ENCODE results near the gene FLT3LG.
A peak's percentile ranks its signal among the peaks of the same experiment; 100 is the strongest.
"Not testable (repeated sequence)": the region's sequence is repeated elsewhere in the genome, so short reads cannot be mapped to it uniquely, and the experiment has no call there.

FLT3LG gene

DNA sequence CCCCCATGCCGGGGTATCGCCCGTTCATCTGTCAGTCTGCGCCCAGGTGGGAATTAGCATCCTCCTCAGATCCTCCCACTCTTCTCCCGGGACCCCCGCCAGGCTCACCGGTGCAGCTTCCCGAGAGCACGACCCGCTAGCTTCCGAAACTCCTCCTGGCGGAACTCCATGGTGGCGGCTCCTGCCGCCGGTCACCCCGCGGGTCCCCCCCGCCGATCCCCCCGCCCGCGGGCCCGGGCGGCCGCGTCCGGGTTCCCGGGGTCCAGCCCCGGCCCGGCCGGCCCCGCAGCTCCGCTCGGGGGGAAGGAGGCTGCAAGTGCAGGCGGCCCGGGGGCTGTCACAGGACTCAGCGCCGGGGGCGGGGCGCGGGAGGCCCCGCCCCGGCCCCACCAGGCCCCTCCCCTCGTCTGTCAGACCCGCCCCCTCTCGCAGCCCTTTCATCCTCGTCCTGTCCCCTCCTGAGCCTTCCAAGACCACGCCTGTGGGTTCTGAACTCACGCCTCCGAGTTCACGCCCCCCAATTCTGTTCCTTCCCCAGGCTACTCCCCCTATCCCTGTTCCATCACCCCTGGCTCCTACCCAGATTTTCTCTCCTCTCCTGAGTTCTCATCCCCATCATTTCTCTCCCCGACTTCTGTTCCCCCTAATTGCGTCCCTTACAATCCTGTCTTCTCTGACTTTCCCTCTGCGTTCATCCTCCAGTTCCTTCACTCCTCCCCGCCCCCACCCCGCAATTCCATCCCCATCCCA is 32.6 kb upstream of the FLT3LG start, which contains the start of gene SLC17A7:
TSS of gene SLC17A7 (minus strand) at position 318 of the 750 bp plus-strand sequence. CDS start at position 170, 148 bp downstream.
- H3K9ac ChIP-seq (ENCODE audit: low read depth, low read length) = no peak within 1 kb of the TSS
- H3K27me3 ChIP-seq (ENCODE audit: control insufficient read depth, insufficient read depth, low read length) = peaks cover 57% of the 10 kb centered on the region
- H3K36me3 ChIP-seq (ENCODE audit: control insufficient read depth, insufficient read depth, low read length) = peaks cover 3% of the 10 kb centered on the region; the same call in 1 of the 2 replicates
- no peaks in the 10 kb centered on the region for H3K9me3 ChIP-seq (ENCODE audit: control insufficient read depth, insufficient read depth, low read length)
- peak within 1 kb of the TSS; percentile 55 for H3K4me3 ChIP-seq (ENCODE audit: low read depth, low read length)
- no peak within 1 kb of the TSS for H3K27ac ChIP-seq (ENCODE audit: low read depth, low read length)
- H3K4me1 ChIP-seq (ENCODE audit: control insufficient read depth, insufficient read depth, low read length) = peaks cover 6% of the 10 kb centered on the region

DNA sequence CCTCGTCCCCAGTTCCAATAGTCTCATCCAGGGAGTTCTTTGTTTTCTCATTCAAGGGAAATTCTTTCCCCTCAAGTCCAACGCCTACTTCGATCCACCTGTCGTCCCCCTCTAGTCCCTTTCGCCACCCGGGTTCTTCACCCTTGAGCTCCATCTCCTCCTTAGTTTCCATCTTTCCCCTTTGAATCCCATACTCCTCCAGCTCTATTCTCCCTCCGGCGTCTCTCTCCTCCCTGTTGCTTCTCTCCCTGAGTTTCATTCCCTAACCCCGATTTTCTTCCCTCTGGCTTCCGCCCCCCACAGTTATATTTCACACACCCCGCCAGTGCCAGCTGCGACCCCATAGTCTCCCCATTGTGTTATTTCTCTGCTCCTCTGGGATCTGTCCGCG is 32.1 kb upstream of the FLT3LG start:
- Histone ChIP-seq H3K9me3 (ENCODE audit: control insufficient read depth, insufficient read depth, low read length) (no peaks in the 10 kb centered on the region), H3K4me3 (ENCODE audit: low read depth, low read length) (peak overlapping the region; percentile 55; the same call in 1 of the 2 replicates), H3K27ac (ENCODE audit: low read depth, low read length) (no peak overlapping the region), H3K4me1 (ENCODE audit: control insufficient read depth, insufficient read depth, low read length) (peaks cover 6% of the 10 kb centered on the region), H3K27me3 (ENCODE audit: control insufficient read depth, insufficient read depth, low read length) (peaks cover 51% of the 10 kb centered on the region), H3K9ac (ENCODE audit: low read depth, low read length) (no peak overlapping the region), H3K36me3 (ENCODE audit: control insufficient read depth, insufficient read depth, low read length) (peaks cover 8% of the 10 kb centered on the region)

DNA sequence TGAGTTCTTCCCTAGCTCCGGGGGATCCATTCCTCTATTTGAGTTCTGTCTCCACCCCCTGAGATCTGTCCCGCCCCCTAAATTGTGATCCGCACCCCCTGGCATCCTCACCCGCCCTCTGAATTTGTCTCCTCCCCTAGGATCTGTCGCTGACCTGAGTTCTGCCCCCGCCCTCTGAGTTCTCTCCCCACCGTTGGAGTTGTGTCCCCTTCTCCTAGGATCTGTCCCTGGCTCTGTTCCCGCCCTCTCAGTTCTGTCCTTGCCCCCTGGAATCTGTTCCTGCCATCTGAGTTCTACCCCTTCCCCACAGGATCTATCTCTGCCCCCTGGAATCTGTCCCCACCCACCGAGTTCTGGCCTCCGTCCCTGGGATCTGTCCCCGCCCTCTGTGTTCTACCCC is 31.7 kb upstream of the FLT3LG start:
- H3K9ac ChIP-seq (ENCODE audit: low read depth, low read length) = no peak overlapping the region
- H3K4me1 ChIP-seq (ENCODE audit: control insufficient read depth, insufficient read depth, low read length) = peaks cover 6% of the 10 kb centered on the region
- no peaks in the 10 kb centered on the region for H3K9me3 ChIP-seq (ENCODE audit: control insufficient read depth, insufficient read depth, low read length)
- peaks cover 47% of the 10 kb centered on the region for H3K27me3 ChIP-seq (ENCODE audit: control insufficient read depth, insufficient read depth, low read length)
- H3K27ac ChIP-seq (ENCODE audit: low read depth, low read length) = no peak overlapping the region
- H3K4me3 ChIP-seq (ENCODE audit: low read depth, low read length) = peak overlapping the region; percentile 55
- peaks cover 12% of the 10 kb centered on the region for H3K36me3 ChIP-seq (ENCODE audit: control insufficient read depth, insufficient read depth, low read length)

DNA sequence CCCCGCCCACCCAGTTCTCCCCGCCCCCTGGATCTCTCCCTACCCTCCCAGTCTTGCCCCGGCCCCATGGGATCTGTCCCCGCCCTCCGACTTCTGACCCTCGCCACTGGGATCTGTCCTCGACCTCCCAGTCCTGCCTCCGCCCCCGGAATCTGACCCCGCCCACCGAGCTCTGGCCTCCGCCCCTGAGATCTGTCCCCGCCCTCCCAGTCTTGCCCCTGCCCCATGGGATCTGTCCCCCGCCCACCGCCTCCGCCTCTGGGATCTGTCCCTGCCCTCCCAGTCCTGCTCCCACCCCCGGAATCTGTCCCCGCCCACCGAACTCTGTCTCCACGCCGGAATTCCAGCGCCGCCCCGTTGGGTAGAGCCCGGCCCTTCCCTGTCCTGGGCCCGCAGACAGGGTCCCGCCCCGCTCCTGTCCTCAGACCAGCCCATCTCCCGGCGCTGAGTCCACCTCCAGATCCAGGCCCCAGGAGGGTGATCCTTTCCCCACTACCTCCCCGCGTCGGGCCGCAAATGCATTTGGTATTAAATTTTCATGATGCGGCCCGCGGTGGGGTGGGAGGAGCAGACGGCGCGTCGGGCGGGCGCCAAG is 31.1 kb upstream of the FLT3LG start:
- Histone ChIP-seq H3K27ac (ENCODE audit: low read depth, low read length) (peak overlapping the region; percentile 82), H3K27me3 (ENCODE audit: control insufficient read depth, insufficient read depth, low read length) (peaks cover 42% of the 10 kb centered on the region), H3K9ac (ENCODE audit: low read depth, low read length) (no peak overlapping the region; the same call in 1 of the 2 replicates), H3K4me1 (ENCODE audit: control insufficient read depth, insufficient read depth, low read length) (peaks cover 10% of the 10 kb centered on the region), H3K9me3 (ENCODE audit: control insufficient read depth, insufficient read depth, low read length) (no peaks in the 10 kb centered on the region), H3K36me3 (ENCODE audit: control insufficient read depth, insufficient read depth, low read length) (peaks cover 12% of the 10 kb centered on the region), H3K4me3 (ENCODE audit: low read depth, low read length) (peak overlapping the region; percentile 77)

DNA sequence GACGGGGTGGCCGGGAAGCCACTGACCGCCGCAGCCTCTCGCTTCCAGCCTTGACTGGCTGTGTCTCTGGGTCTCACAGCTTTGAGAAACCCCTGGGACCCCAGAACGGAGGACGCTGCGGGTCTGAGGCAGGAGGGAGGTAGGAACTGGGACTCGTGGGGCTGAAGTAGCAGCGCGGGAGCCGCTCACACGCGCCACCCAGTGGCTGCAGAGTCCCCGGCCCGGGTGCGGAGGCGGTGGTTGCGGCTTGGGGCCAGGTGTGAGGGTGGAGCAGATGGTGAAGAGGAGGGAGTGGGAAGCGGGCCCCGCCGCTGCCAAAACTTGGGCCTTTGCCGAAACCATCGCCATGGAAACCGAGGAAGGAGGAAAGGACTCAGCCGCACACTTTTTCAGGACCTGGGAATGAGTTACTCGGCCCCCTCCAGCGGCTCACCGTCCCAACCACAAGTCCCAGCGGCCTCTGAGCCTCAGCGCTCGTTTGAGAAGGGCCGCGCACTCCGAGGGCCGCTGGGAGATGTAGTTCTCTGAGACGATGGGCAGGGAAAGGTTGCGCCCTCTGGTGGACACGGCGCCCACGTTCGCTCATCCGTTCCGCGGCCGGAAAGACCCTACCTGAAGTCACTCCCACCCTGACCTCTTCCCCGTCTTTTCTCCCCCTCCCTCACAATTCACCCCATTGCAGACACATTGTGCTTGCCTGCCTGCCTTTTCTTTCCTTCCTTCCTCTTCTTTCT is 30.5 kb upstream of the FLT3LG start:
- Histone ChIP-seq H3K36me3 (ENCODE audit: control insufficient read depth, insufficient read depth, low read length) (peaks cover 19% of the 10 kb centered on the region), H3K4me3 (ENCODE audit: low read depth, low read length) (peak overlapping the region; percentile 77), H3K27me3 (ENCODE audit: control insufficient read depth, insufficient read depth, low read length) (peaks cover 35% of the 10 kb centered on the region), H3K9ac (ENCODE audit: low read depth, low read length) (no peak overlapping the region; the same call in 1 of the 2 replicates), H3K4me1 (ENCODE audit: control insufficient read depth, insufficient read depth, low read length) (peaks cover 12% of the 10 kb centered on the region), H3K27ac (ENCODE audit: low read depth, low read length) (peak overlapping the region; percentile 82), H3K9me3 (ENCODE audit: control insufficient read depth, insufficient read depth, low read length) (no peaks in the 10 kb centered on the region)

DNA sequence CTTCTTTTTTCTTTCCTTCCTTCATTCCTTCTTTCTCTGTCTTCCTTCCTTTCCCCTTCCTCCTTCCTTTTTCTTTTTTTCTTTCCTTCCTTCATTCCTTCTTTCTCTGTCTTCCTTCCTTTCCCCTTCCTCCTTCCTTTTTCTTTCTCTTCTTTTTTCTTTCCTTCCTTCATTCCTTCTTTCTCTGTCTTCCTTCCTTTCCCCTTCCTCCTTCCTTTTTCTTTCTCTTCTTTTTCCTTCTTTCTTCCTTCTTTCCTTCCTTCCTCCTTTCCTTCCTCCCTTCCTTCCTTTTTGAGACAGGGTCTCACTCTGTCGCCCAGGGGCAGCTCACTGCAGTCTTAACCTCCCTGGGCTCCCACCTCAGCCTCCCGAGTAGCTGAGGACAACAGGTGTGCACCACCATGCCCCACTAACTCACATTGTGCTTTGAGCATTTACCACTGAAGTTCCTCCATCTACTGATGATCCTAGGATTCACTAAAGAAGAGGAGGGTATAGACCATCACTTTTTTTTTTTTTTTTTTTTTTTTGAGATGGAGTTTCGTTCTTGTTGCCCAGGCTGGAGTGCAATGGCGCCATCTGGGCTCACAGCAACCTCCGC is 29.8 kb upstream of the FLT3LG start:
- H3K9me3 ChIP-seq (ENCODE audit: control insufficient read depth, insufficient read depth, low read length); H3K9ac ChIP-seq (ENCODE audit: low read depth, low read length); H3K27ac ChIP-seq (ENCODE audit: low read depth, low read length); H3K4me3 ChIP-seq (ENCODE audit: low read depth, low read length): not testable (repeated sequence)
- H3K36me3 ChIP-seq (ENCODE audit: control insufficient read depth, insufficient read depth, low read length) = peaks cover 26% of the 10 kb centered on the region
- peaks cover 28% of the 10 kb centered on the region for H3K27me3 ChIP-seq (ENCODE audit: control insufficient read depth, insufficient read depth, low read length)
- peaks cover 12% of the 10 kb centered on the region for H3K4me1 ChIP-seq (ENCODE audit: control insufficient read depth, insufficient read depth, low read length)

DNA sequence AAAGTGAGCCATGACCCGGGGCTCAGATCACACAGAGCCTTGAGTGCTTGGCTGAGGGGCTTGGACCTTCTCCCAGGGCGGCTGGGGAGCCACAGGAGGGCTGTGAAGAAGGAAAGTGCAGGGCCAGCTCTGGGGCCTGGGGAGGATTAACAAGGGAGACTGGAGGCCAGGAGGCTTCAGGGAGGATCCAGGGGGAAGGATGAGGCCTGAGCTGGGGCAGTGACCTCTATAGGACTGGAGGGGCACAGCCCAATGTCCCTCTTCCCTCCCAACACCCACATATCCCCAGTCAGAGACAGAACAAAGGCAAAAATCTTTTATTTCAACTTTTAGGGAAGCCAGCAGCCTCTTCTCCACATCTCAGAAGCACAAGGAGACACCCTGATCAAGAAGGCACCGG is 28.0 kb upstream of the FLT3LG start:
- peaks cover 33% of the 10 kb centered on the region for H3K36me3 ChIP-seq (ENCODE audit: control insufficient read depth, insufficient read depth, low read length)
- H3K9me3 ChIP-seq (ENCODE audit: control insufficient read depth, insufficient read depth, low read length) = no peaks in the 10 kb centered on the region
- H3K27ac ChIP-seq (ENCODE audit: low read depth, low read length) = no peak overlapping the region
- peaks cover 12% of the 10 kb centered on the region for H3K4me1 ChIP-seq (ENCODE audit: control insufficient read depth, insufficient read depth, low read length)
- no peak overlapping the region for H3K4me3 ChIP-seq (ENCODE audit: low read depth, low read length)
- H3K9ac ChIP-seq (ENCODE audit: low read depth, low read length) = no peak overlapping the region
- peaks cover 11% of the 10 kb centered on the region for H3K27me3 ChIP-seq (ENCODE audit: control insufficient read depth, insufficient read depth, low read length)

DNA sequence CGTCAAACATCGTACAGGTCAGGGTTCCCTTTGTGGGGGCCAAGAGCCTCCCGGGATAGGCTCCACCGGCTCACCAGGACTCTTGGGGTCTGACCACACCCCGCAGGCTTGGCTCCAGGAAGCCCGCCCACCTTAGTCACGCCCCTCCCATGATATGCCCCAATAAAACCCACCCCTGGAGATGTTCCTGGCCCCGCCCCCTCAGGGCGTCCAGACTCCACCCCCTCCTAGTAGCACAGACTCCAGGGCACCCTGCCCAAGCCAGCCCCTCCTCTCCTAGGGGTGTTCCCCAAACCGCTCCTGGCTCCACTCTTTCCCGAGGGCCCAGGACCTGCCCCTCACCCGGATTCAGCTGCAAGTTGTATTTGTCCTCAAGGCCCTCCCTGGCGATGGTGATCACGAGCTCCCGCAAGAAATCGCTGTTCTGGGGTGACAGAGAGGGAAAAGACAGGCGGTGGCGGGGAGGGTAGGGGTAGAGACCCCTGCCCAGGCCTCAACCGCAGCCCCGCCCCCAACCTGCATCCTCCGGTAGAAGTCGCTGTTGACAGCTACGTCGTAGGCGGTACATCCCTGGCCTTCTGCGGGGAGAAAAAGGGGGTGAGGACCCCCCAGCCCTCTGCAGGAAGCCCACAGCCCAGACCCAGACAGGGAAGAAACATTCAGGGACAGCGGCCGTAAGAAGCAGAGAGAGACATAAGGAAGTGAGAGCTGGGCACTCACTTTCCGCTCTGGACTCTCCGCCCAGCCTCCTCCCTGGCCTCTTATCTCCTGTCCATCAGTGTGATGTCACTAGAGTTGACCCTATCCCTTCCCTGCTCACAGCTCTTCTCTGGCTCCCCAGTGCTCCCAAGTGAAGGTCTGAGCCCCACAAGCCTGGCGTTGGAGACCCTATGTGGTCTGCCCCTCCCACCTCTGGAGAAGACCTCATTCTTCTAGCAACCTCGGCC is 26.3 kb upstream of the FLT3LG start:
- H3K4me3 ChIP-seq (ENCODE audit: low read depth, low read length) = no peak overlapping the region
- H3K27me3 ChIP-seq (ENCODE audit: control insufficient read depth, insufficient read depth, low read length) = no peaks in the 10 kb centered on the region
- H3K36me3 ChIP-seq (ENCODE audit: control insufficient read depth, insufficient read depth, low read length) = peaks cover 33% of the 10 kb centered on the region
- H3K27ac ChIP-seq (ENCODE audit: low read depth, low read length) = no peak overlapping the region
- H3K4me1 ChIP-seq (ENCODE audit: control insufficient read depth, insufficient read depth, low read length) = peaks cover 5% of the 10 kb centered on the region; the same call in 1 of the 2 replicates
- H3K9me3 ChIP-seq (ENCODE audit: control insufficient read depth, insufficient read depth, low read length) = no peaks in the 10 kb centered on the region
- H3K9ac ChIP-seq (ENCODE audit: low read depth, low read length) = no peak overlapping the region

DNA sequence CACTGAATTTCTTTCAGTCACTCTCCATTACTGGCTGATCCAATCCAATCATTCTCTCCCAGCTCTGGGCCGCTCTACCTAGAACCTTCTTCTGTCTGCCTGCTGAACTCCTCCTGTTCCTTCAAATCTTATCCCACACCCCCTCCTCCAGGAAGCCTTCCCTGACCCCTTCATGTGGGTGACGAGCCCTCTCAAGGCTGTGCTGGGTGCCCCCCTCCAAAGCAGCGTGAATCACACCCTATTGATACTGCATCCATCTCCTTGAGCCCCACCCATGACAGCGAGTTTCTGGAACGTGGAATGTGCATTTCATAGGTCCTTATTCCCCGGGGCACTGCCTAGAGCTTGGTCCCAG is 25.6 kb upstream of the FLT3LG start:
- Histone ChIP-seq H3K27me3 (ENCODE audit: control insufficient read depth, insufficient read depth, low read length) (no peaks in the 10 kb centered on the region), H3K27ac (ENCODE audit: low read depth, low read length) (no peak overlapping the region), H3K4me1 (ENCODE audit: control insufficient read depth, insufficient read depth, low read length) (peaks cover 5% of the 10 kb centered on the region; the same call in 1 of the 2 replicates), H3K4me3 (ENCODE audit: low read depth, low read length) (no peak overlapping the region), H3K9ac (ENCODE audit: low read depth, low read length) (no peak overlapping the region), H3K9me3 (ENCODE audit: control insufficient read depth, insufficient read depth, low read length) (no peaks in the 10 kb centered on the region), H3K36me3 (ENCODE audit: control insufficient read depth, insufficient read depth, low read length) (peaks cover 33% of the 10 kb centered on the region)

DNA sequence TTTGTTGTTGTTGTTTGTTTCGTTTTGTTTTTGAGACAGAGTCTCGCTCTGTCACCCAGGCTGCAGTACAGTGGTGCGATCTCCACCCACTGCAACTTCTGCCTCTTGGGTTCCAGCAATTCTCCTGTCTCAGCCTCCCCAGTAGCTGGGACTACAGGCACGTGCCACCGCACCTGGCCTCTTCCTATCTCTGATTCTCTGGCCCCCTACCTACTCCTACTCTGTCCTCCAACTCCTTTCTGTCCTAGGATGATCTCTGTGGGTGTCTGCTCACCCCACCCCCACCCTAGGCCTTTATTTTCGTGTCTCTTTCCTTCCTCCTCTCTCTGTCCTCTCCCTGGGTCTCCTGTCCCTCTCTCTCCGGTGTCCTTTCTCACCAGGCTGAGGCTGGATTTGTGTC is 23.6 kb upstream of the FLT3LG start:
- Histone ChIP-seq H3K4me1 (ENCODE audit: control insufficient read depth, insufficient read depth, low read length) (peaks cover 7% of the 10 kb centered on the region; the same call in 1 of the 2 replicates), H3K9ac (ENCODE audit: low read depth, low read length) (no peak overlapping the region), H3K36me3 (ENCODE audit: control insufficient read depth, insufficient read depth, low read length) (peaks cover 33% of the 10 kb centered on the region), H3K27me3 (ENCODE audit: control insufficient read depth, insufficient read depth, low read length) (no peaks in the 10 kb centered on the region), H3K9me3 (ENCODE audit: control insufficient read depth, insufficient read depth, low read length) (no peaks in the 10 kb centered on the region), H3K4me3 (ENCODE audit: low read depth, low read length) (peak overlapping the region; percentile 85; the same call in 1 of the 2 replicates), H3K27ac (ENCODE audit: low read depth, low read length) (no peak overlapping the region)
